HEK293 (cell line): ENCODE results near the gene ARMH3.

Source experiments
- CTCF ChIA-PET: fragments of 350-600 bp; formaldehyde crosslinking; extraction: SDS; loops from one replicate; lab custom pipeline; 2021; ENCODE audit warnings: antibody characterized with exemption; lab: Yijun Ruan, JAX
- POLR2A ChIA-PET: fragments of 300-600 bp; formaldehyde crosslinking; extraction: SDS; loops from one replicate; lab custom pipeline; 2020; ENCODE audit warnings: antibody characterized with exemption, inconsistent platforms; lab: Yijun Ruan, JAX
- H3K27ac ChIP-seq: fragments of 200-500 bp; sonication (Bioruptor generic); 2 replicates; pipeline ENCODE4 v1.5.1; 2014; ENCODE audit warnings: low read depth, low read length, control low read depth, inconsistent platforms; ENCODE audit errors: extremely low read depth
- H3K36me3 ChIP-seq, 2 experiments: fragments of 200-500 bp in 1 of 2; sonication (Bioruptor generic) in 1 of 2; 1 replicate in 1 of 2; 2 replicates in 1 of 2; pipeline ENCODE4 v1.5.1; 2014 to 2017; ENCODE audit warnings: inconsistent platforms in 2 of 2, low read length in 2 of 2; ENCODE audit not compliant: control insufficient read depth in 2 of 2, insufficient read depth in 1 of 2
- H3K4me1 ChIP-seq: fragments of 200-500 bp; sonication (Bioruptor generic); 2 replicates; pipeline ENCODE4 v1.5.1; 2014; ENCODE audit warnings: mild to moderate bottlenecking, low read length, inconsistent platforms; ENCODE audit not compliant: control insufficient read depth, insufficient read depth
- H3K4me3 ChIP-seq: 2 replicates; pipeline ENCODE4 v1.5.1; 2011; ENCODE audit warnings: low read depth, mild to moderate bottlenecking, control low read depth, low read length, moderate library complexity
- H3K9me3 ChIP-seq: fragments of 200-500 bp; sonication (Bioruptor generic); 2 replicates; pipeline ENCODE4 v1.5.1; 2014; ENCODE audit warnings: low read depth, low read length, inconsistent platforms; ENCODE audit not compliant: control insufficient read depth, insufficient read depth
- EGR2 ChIP-seq: fragments of 450-650 bp; formaldehyde crosslinking; IDR thresholded peaks from 2 replicates; pipeline ENCODE4 v1.5.1; 2016; ENCODE audit warnings: low read depth, missing biosample characterization, missing genetic modification characterization
- PRDM1 ChIP-seq: fragments of 450-650 bp; formaldehyde crosslinking; IDR thresholded peaks from 2 replicates; pipeline ENCODE4; 2016; ENCODE audit warnings: missing biosample characterization, missing genetic modification characterization
- SCRT1 ChIP-seq: fragments of 450-650 bp; formaldehyde crosslinking; IDR thresholded peaks from 2 replicates; pipeline ENCODE4 v1.5.1; 2016; ENCODE audit warnings: missing biosample characterization, missing genetic modification characterization, borderline replicate concordance
- SETDB1 ChIP-seq: IDR thresholded peaks from one replicate; pipeline ENCODE4 v1.6.1; 2017; ENCODE audit warnings: mild to moderate bottlenecking, low read length, moderate library complexity, mixed read lengths; ENCODE audit not compliant: insufficient read length
- SP3 ChIP-seq: fragments of 450-650 bp; formaldehyde crosslinking; IDR thresholded peaks from 2 replicates; pipeline ENCODE4 v1.5.1; 2016; ENCODE audit warnings: missing biosample characterization, missing genetic modification characterization
- ZBTB21 ChIP-seq: fragments of 450-650 bp; formaldehyde crosslinking; IDR thresholded peaks from 2 replicates; pipeline ENCODE4 v1.5.1; 2017; ENCODE audit warnings: missing biosample characterization, missing genetic modification characterization
- ZFHX2 ChIP-seq: fragments of 450-650 bp; formaldehyde crosslinking; conservative IDR thresholded peaks from 2 replicates; pipeline ENCODE4 v1.5.1; 2016; ENCODE audit warnings: missing biosample characterization, missing genetic modification characterization
- ZIC2 ChIP-seq: fragments of 450-650 bp; formaldehyde crosslinking; IDR thresholded peaks from 2 replicates; pipeline ENCODE4 v1.5.1; 2016; ENCODE audit warnings: missing biosample characterization, missing genetic modification characterization
- ZNF10 ChIP-seq: fragments of 450-650 bp; formaldehyde crosslinking; IDR thresholded peaks from 2 replicates; pipeline ENCODE4 v1.5.1; 2017; ENCODE audit warnings: missing biosample characterization, missing genetic modification characterization
- ZNF16 ChIP-seq: fragments of 450-650 bp; formaldehyde crosslinking; IDR thresholded peaks from 2 replicates; pipeline ENCODE4 v1.5.1; 2016; ENCODE audit warnings: low read depth, missing biosample characterization, missing genetic modification characterization
- ZNF175 ChIP-seq: fragments of 450-650 bp; formaldehyde crosslinking; IDR thresholded peaks from 2 replicates; pipeline ENCODE4 v1.5.1; 2016; ENCODE audit warnings: missing biosample characterization, missing genetic modification characterization
- ZNF214 ChIP-seq: fragments of 450-650 bp; formaldehyde crosslinking; IDR thresholded peaks from 2 replicates; pipeline ENCODE4 v1.5.1; 2017; ENCODE audit warnings: missing biosample characterization, mild to moderate bottlenecking, missing genetic modification characterization, borderline replicate concordance
- ZNF335 ChIP-seq: fragments of 450-650 bp; formaldehyde crosslinking; conservative IDR thresholded peaks from 2 replicates; pipeline ENCODE4 v1.5.1; 2016; ENCODE audit warnings: missing biosample characterization, missing genetic modification characterization
- ZNF366 ChIP-seq: fragments of 450-650 bp; formaldehyde crosslinking; conservative IDR thresholded peaks from 2 replicates; pipeline ENCODE4 v1.5.1; 2016; ENCODE audit warnings: missing biosample characterization, missing genetic modification characterization
- ZNF544 ChIP-seq: fragments of 450-650 bp; formaldehyde crosslinking; IDR thresholded peaks from 2 replicates; pipeline ENCODE4 v1.5.0; 2017; ENCODE audit warnings: missing biosample characterization, missing genetic modification characterization
- ZNF600 ChIP-seq: fragments of 450-650 bp; formaldehyde crosslinking; IDR thresholded peaks from 2 replicates; pipeline ENCODE4 v1.5.1; 2016; ENCODE audit warnings: missing biosample characterization, missing genetic modification characterization
- ZNF629 ChIP-seq: fragments of 450-650 bp; formaldehyde crosslinking; IDR thresholded peaks from 2 replicates; pipeline ENCODE4 v1.5.1; 2017; ENCODE audit warnings: missing biosample characterization, missing genetic modification characterization
- ZNF639 ChIP-seq: fragments of 450-650 bp; formaldehyde crosslinking; IDR thresholded peaks from 2 replicates; pipeline ENCODE4 v1.5.1; 2016; ENCODE audit warnings: missing biosample characterization, missing genetic modification characterization
- ZNF768 ChIP-seq: fragments of 450-650 bp; formaldehyde crosslinking; IDR thresholded peaks from 2 replicates; pipeline ENCODE4 v1.5.1; 2018; ENCODE audit warnings: missing biosample characterization, mild to moderate bottlenecking, missing genetic modification characterization
- ZNF785 ChIP-seq: fragments of 450-650 bp; formaldehyde crosslinking; IDR thresholded peaks from 2 replicates; pipeline ENCODE4 v1.5.1; 2016; ENCODE audit warnings: missing biosample characterization, missing genetic modification characterization
- ZSCAN23 ChIP-seq: fragments of 450-650 bp; formaldehyde crosslinking; IDR thresholded peaks from 2 replicates; pipeline ENCODE4 v1.5.1; 2016; ENCODE audit warnings: missing biosample characterization, missing genetic modification characterization
- TF ChIP-seq, protein P1 (sequence below): fragments of 450-650 bp; formaldehyde crosslinking; IDR thresholded peaks from 2 replicates; pipeline ENCODE4 v1.5.1; 2016; ENCODE audit warnings: missing biosample characterization, missing genetic modification characterization
- TF ChIP-seq, protein P2 (sequence below): fragments of 450-650 bp; formaldehyde crosslinking; IDR thresholded peaks from 2 replicates; pipeline ENCODE4 v1.5.1; 2016; ENCODE audit warnings: missing biosample characterization, missing genetic modification characterization

ARMH3 gene

DNA sequence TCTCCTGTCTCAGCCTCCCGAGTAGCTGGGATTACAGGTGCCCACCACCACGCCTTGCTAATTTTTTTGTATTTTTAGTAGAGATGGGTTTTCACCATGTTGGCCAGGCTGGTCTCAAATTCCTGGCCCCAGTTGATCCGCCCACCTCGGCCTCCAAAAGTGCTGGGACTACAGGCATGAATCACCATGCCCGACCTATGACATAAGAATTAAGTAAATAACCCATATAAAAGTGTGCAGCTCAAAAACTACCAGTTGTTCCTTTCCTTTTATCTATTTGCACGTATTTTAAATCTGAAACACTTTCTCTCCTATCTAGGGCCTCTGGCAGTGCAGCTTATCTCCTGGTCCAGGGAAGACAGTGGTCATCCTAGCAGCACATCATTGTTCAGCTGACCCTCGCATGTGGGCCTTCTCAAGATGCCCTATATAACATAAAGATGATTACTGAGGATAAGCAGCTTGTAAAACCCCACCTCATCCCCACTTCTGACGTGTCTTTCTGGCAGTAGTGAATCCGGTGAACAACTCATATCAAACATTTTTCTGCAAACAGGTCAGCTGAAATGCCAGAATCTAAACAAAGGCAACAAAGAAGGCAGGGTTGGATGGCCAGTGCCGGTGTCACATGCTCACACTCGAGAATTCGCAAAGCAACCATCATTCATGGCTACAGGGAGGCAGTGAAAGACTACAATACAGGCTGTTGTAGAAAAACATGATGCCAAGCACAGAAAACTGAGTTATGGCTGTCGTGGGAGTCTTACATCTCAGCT, 176.3 kb downstream of the ARMH3 start:
- CTCF ChIA-PET, result interaction anchor here (0.5 to 7.5 kb wide), 11 partner anchors 10 to 861 kb away, joined by 3 to 55 read pairs (median 4); no protein-coding TSS in a partner anchor
- Histone ChIP-seq H3K4me1 (no peaks in the 10 kb centered on the region; the same call in 1 of the 2 replicates), H3K9me3 (no peaks in the 10 kb centered on the region), H3K4me3 (no peak overlapping the region), H3K36me3 (no peaks in the 10 kb centered on the region; a peak in 1 of 3 replicates), H3K27ac (no peak overlapping the region)
- POLR2A ChIA-PET, result no interaction called here
- TF ChIP-seq ZNF10, result no peak
- TF ChIP-seq ZNF175 (tag by site-specific recombination), result no peak
- TF ChIP-seq, protein P1, sequence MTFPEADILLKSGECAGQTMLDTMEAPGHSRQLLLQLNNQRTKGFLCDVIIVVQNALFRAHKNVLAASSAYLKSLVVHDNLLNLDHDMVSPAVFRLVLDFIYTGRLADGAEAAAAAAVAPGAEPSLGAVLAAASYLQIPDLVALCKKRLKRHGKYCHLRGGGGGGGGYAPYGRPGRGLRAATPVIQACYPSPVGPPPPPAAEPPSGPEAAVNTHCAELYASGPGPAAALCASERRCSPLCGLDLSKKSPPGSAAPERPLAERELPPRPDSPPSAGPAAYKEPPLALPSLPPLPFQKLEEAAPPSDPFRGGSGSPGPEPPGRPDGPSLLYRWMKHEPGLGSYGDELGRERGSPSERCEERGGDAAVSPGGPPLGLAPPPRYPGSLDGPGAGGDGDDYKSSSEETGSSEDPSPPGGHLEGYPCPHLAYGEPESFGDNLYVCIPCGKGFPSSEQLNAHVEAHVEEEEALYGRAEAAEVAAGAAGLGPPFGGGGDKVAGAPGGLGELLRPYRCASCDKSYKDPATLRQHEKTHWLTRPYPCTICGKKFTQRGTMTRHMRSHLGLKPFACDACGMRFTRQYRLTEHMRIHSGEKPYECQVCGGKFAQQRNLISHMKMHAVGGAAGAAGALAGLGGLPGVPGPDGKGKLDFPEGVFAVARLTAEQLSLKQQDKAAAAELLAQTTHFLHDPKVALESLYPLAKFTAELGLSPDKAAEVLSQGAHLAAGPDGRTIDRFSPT (tag by site-specific recombination), result 0 out of 2 replicates have a peak, but pooled peaks have one; percentile 10
- peak; percentile 86 for TF ChIP-seq ZNF629 (tag by site-specific recombination)
- TF ChIP-seq SETDB1, result no peak
- TF ChIP-seq ZNF600, result peak; percentile 29; the same call in 1 of the 2 replicates
- 0 out of 2 replicates have a peak, but pooled peaks have one; percentile 26 for TF ChIP-seq ZBTB21
- TF ChIP-seq ZNF335 (tag by site-specific recombination), result 0 out of 2 replicates have a peak, but pooled peaks have one; percentile 2
- no peak for TF ChIP-seq ZNF214 (tag by site-specific recombination)
- TF ChIP-seq PRDM1, result peak; percentile 15; the same call in 1 of the 2 replicates
- TF ChIP-seq ZNF544 (tag by site-specific recombination), result no peak
- no peak for TF ChIP-seq ZIC2 (tag by site-specific recombination)
- peak; percentile 58 for TF ChIP-seq ZNF366 (tag by site-specific recombination)
- TF ChIP-seq, protein P2, sequence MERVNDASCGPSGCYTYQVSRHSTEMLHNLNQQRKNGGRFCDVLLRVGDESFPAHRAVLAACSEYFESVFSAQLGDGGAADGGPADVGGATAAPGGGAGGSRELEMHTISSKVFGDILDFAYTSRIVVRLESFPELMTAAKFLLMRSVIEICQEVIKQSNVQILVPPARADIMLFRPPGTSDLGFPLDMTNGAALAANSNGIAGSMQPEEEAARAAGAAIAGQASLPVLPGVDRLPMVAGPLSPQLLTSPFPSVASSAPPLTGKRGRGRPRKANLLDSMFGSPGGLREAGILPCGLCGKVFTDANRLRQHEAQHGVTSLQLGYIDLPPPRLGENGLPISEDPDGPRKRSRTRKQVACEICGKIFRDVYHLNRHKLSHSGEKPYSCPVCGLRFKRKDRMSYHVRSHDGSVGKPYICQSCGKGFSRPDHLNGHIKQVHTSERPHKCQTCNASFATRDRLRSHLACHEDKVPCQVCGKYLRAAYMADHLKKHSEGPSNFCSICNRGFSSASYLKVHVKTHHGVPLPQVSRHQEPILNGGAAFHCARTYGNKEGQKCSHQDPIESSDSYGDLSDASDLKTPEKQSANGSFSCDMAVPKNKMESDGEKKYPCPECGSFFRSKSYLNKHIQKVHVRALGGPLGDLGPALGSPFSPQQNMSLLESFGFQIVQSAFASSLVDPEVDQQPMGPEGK (tag by site-specific recombination), result 0 out of 2 replicates have a peak, but pooled peaks have one; percentile 31
- TF ChIP-seq EGR2 (tag by site-specific recombination), result 0 out of 2 replicates have a peak, but pooled peaks have one; percentile 23
- no peak for TF ChIP-seq ZNF785 (tag by site-specific recombination)
- TF ChIP-seq SP3 (tag by site-specific recombination), result 0 out of 2 replicates have a peak, but pooled peaks have one; percentile 28
- peak; percentile 40; the same call in 1 of the 2 replicates for TF ChIP-seq ZFHX2

DNA sequence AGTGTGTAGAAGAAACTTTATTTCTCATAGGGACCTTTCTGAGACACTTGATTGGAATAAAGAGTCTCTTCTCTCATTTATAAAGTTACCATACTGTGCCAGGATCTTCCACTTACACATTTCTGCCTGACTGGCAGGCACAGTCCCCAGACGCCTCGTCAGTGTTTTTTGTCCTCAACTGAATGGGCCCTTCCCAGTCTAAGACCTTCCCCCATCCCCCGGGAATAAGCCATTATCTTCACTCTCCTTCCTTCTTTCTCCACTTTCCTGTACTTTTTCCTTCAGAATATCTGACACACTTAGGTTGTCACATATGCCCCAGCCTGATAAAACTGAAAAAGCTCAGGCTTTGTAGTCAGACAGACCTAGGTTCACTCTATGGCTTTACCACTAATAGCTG, 177.1 kb downstream of the ARMH3 start:
- Histone ChIP-seq H3K36me3 (no peaks in the 10 kb centered on the region; a peak in 1 of 3 replicates), H3K4me3 (no peak overlapping the region), H3K9me3 (no peaks in the 10 kb centered on the region), H3K4me1 (no peaks in the 10 kb centered on the region; the same call in 1 of the 2 replicates), H3K27ac (no peak overlapping the region)
- CTCF ChIA-PET, result interaction anchor here (0.6 to 7.5 kb wide), 6 partner anchors 11 to 1160 kb away, joined by 4 to 55 read pairs (median 11); no protein-coding TSS in a partner anchor
- POLR2A ChIA-PET, result no interaction called here
- TF ChIP-seq ZNF335 (tag by site-specific recombination) (peak; percentile 61), SCRT1 (tag by site-specific recombination) (no peak), PRDM1 (peak; percentile 68; the same call in 1 of the 2 replicates), ZSCAN23 (no peak), ZNF768 (tag by site-specific recombination) (no peak), ZNF639 (tag by site-specific recombination) (no peak), ZNF16 (tag by site-specific recombination) (no peak)
